Measurements from ENCODE around the gene NFATC2IP.
A peak's percentile ranks its signal among the peaks of the same experiment; 100 is the strongest.

The NFATC2IP gene

DNA sequence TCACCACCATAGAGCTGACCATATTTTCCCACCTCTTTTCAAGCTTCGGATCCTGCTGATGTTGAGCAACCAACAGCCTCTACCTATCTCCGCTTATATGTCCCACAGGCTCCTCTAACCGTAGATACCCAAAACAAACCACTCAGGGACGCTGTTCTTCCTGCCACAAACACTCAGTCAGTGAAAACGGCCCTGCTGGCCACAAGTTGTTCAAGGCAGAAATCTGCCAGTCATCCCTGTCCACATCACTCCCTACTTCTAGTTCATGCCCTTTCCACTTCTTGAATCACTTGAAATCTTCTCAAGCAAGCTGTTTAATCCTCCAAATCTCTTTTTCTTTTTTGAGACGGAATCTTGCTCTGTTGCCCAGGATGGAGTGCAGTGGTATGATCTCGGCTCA lies 33.6 kb upstream of the NFATC2IP start:
- H3K79me2 ChIP-seq (ENCODE audit: low read length) = peaks cover 7% of the 10 kb centered on the region
- no peak overlapping the region for H3K27ac ChIP-seq (ENCODE audit: low read length)
- H3K36me3 ChIP-seq (replicated peaks; ENCODE audit: insufficient read depth, low read length) = no peaks in the 10 kb centered on the region
- H3K4me2 ChIP-seq (ENCODE audit: low read depth, low read length) = no peak overlapping the region
- no peak overlapping the region for H3K4me3 ChIP-seq (ENCODE audit: low read length)
- TF ChIP-seq EZH2phosphoT487 (IDR thresholded peaks at IDR 0.05; ENCODE audit: low read length) (no peak), EZH2 (optimal IDR thresholded peaks at IDR 0.05; ENCODE audit: low read depth, low read length) (no peak), CTCF (IDR thresholded peaks at IDR 0.05; ENCODE audit: low read length) (no peak)
- DNase-seq = no peak
- H4K20me1 ChIP-seq (ENCODE audit: insufficient read depth, low read length) = no peaks in the 10 kb centered on the region
- no peak overlapping the region for H3K9ac ChIP-seq (ENCODE audit: low read length)
- no peaks in the 10 kb centered on the region for H3K9me3 ChIP-seq (replicated peaks; ENCODE audit: insufficient read depth, low read length)
- no peak overlapping the region for H2AFZ ChIP-seq (ENCODE audit: low read length)
- no peaks in the 10 kb centered on the region for H3K9me2 ChIP-seq (replicated peaks; ENCODE audit: insufficient read depth, low read length)
- H3F3A ChIP-seq (ENCODE audit: insufficient read depth, low read length) = no peaks in the 10 kb centered on the region
- no peaks in the 10 kb centered on the region for H3K27me3 ChIP-seq (replicated peaks; ENCODE audit: insufficient read depth, low read length)
- no peaks in the 10 kb centered on the region for H3K4me1 ChIP-seq (ENCODE audit: low read length)

DNA sequence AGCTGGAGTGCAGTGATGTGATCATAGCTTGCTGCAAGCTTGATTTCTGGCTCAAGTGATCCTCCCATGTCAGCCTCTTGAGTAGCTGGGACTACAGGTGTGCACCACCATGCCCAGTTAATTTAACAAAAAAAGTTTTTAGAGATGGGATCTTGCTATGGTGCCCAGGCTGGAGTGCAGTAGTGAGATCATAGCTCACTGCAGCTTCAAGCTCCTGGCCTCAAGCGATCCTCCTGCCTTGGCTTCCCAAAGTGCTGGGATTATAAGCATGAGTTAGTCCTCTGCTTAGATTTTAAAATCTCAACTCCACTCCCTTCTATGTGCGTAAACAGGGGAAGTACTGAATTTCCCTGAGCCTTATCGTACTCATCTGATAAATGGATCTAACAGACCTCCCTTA lies 32.0 kb upstream of the NFATC2IP start:
- Histone ChIP-seq H4K20me1 (ENCODE audit: insufficient read depth, low read length) (no peaks in the 10 kb centered on the region), H3K9ac (ENCODE audit: low read length) (no peak overlapping the region), H3K9me3 (replicated peaks; ENCODE audit: insufficient read depth, low read length) (no peaks in the 10 kb centered on the region), H3K4me1 (ENCODE audit: low read length) (peaks cover 9% of the 10 kb centered on the region), H3K4me2 (ENCODE audit: low read depth, low read length) (no peak overlapping the region), H3K79me2 (ENCODE audit: low read length) (peaks cover 21% of the 10 kb centered on the region), H2AFZ (ENCODE audit: low read length) (no peak overlapping the region), H3K4me3 (ENCODE audit: low read length) (no peak overlapping the region), H3K36me3 (replicated peaks; ENCODE audit: insufficient read depth, low read length) (peaks cover 3% of the 10 kb centered on the region; the same call in 1 of the 2 replicates), H3K27me3 (replicated peaks; ENCODE audit: insufficient read depth, low read length) (no peaks in the 10 kb centered on the region), H3K9me2 (replicated peaks; ENCODE audit: insufficient read depth, low read length) (no peaks in the 10 kb centered on the region), H3K27ac (ENCODE audit: low read length) (no peak overlapping the region), H3F3A (ENCODE audit: insufficient read depth, low read length) (peaks cover 7% of the 10 kb centered on the region)
- TF ChIP-seq EZH2phosphoT487 (IDR thresholded peaks at IDR 0.05; ENCODE audit: low read length) = no peak
- TF ChIP-seq EZH2 (optimal IDR thresholded peaks at IDR 0.05; ENCODE audit: low read depth, low read length) = no peak
- no peak for TF ChIP-seq CTCF (IDR thresholded peaks at IDR 0.05; ENCODE audit: low read length)
- DNase-seq = no peak

DNA sequence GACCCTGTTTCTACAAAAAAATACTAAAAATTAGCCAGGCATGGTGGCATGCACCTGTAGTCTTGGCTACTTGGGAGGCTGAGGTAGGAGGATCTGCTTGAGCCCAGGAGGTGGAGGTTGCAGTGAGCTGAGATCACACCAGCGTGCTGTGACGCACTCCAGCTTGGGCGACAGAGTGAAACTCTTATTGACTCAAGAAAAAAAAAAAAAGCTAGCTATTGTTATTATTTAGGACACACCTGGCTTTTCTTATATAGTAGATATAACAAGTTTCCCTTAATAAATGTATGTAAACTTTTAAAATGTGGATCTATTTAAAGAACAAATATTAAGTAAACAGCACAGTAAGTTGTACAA lies 27.5 kb upstream of the NFATC2IP start:
- Histone ChIP-seq H3K4me1 (ENCODE audit: low read length) (peaks cover 16% of the 10 kb centered on the region), H3K79me2 (ENCODE audit: low read length) (peaks cover 21% of the 10 kb centered on the region), H3K27me3 (replicated peaks; ENCODE audit: insufficient read depth, low read length) (no peaks in the 10 kb centered on the region), H2AFZ (ENCODE audit: low read length) (no peak overlapping the region), H3K36me3 (replicated peaks; ENCODE audit: insufficient read depth, low read length) (peaks cover 3% of the 10 kb centered on the region; the same call in 1 of the 2 replicates), H3K9me2 (replicated peaks; ENCODE audit: insufficient read depth, low read length) (no peaks in the 10 kb centered on the region), H3K4me3 (ENCODE audit: low read length) (peak overlapping the region; percentile 87), H3K27ac (ENCODE audit: low read length) (peak overlapping the region; percentile 93), H3F3A (ENCODE audit: insufficient read depth, low read length) (peaks cover 21% of the 10 kb centered on the region), H3K4me2 (ENCODE audit: low read depth, low read length) (peak overlapping the region; percentile 100), H3K9ac (ENCODE audit: low read length) (peak overlapping the region; percentile 73), H3K9me3 (replicated peaks; ENCODE audit: insufficient read depth, low read length) (no peaks in the 10 kb centered on the region), H4K20me1 (ENCODE audit: insufficient read depth, low read length) (no peaks in the 10 kb centered on the region)
- no peak for DNase-seq
- TF ChIP-seq CTCF (IDR thresholded peaks at IDR 0.05; ENCODE audit: low read length) (no peak), EZH2 (optimal IDR thresholded peaks at IDR 0.05; ENCODE audit: low read depth, low read length) (no peak), EZH2phosphoT487 (IDR thresholded peaks at IDR 0.05; ENCODE audit: low read length) (no peak)

Measured in MM.1S (cell line).